Endothelial cell (in vitro differentiated cells): Measurements from ENCODE around the gene ELFN2. TPM values are rescaled to one million over a fixed set of nuclear protein-coding genes. Genes with fewer than 3 reads are reported as not detected.

Experiments used
- DNase-seq: peaks from one replicate; pipeline ENCODE4 v3.0.0; 2021; ENCODE audit warnings: low spot score
- H3K27ac Mint-ChIP-seq: one replicate; pipeline ENCODE4 v1.8.0; 2021; ENCODE audit warnings: mixed read lengths, inconsistent platforms; ENCODE audit not compliant: unreplicated experiment
- H3K27me3 Mint-ChIP-seq: one replicate; pipeline ENCODE4 v1.8.0; 2021; ENCODE audit warnings: mild to moderate bottlenecking, moderate library complexity, mixed read lengths, inconsistent platforms; ENCODE audit not compliant: unreplicated experiment
- H3K36me3 Mint-ChIP-seq: one replicate; pipeline ENCODE4 v1.8.0; 2021; ENCODE audit warnings: mild to moderate bottlenecking, low read depth, mixed read lengths, inconsistent platforms; ENCODE audit not compliant: unreplicated experiment
- H3K4me1 Mint-ChIP-seq: one replicate; pipeline ENCODE4 v1.8.0; 2021; ENCODE audit warnings: mild to moderate bottlenecking, mixed read lengths, inconsistent platforms; ENCODE audit not compliant: unreplicated experiment
- H3K4me3 Mint-ChIP-seq: one replicate; pipeline ENCODE4 v1.8.0; 2021; ENCODE audit warnings: mild to moderate bottlenecking, mixed read lengths, inconsistent platforms; ENCODE audit not compliant: unreplicated experiment
- H3K9me3 Mint-ChIP-seq: one replicate; pipeline ENCODE4 v1.8.0; 2021; ENCODE audit warnings: mixed read lengths, inconsistent platforms; ENCODE audit not compliant: unreplicated experiment
- CTCF ChIP-seq: fragments of 200-600 bp; sonication (generic); IDR thresholded peaks from one replicate; pipeline ENCODE4 v1.5.0; 2021; ENCODE audit warnings: antibody characterized with exemption; ENCODE audit not compliant: unreplicated experiment
- total RNA-seq: library from RNA; stranded (reverse); fragmentation: NEBNext Ultra II Directional; extraction: Animal tissue kit (Norgen Biotek cat#: 25700); gene quantifications from one replicate; pipeline ENCODE4 v1.2.1, GENCODE V29; 2021; ENCODE audit not compliant: unreplicated experiment

The ELFN2 gene
- total RNA-seq, 1 donor from 2014 or later = 1.2 TPM

GRCh38 chr22:37334859-37335805, 92.1 kb downstream of the ELFN2 start:
- no peak for TF ChIP-seq CTCF
- Mint-ChIP-seq H3K4me1 (no peaks in the 10 kb centered on the region), H3K36me3 (no peaks in the 10 kb centered on the region), H3K27ac (no peak overlapping the region), H3K9me3 (no peaks in the 10 kb centered on the region), H3K27me3 (peaks cover 18% of the 10 kb centered on the region), H3K4me3 (no peak overlapping the region)
- DNase-seq = no peak

GRCh38 chr22:37334461-37334858, 92.8 kb downstream of the ELFN2 start:
- H3K4me1 Mint-ChIP-seq = no peaks in the 10 kb centered on the region
- H3K4me3 Mint-ChIP-seq = no peak overlapping the region
- no peak overlapping the region for H3K27ac Mint-ChIP-seq
- H3K9me3 Mint-ChIP-seq = no peaks in the 10 kb centered on the region
- no peak for TF ChIP-seq CTCF
- H3K27me3 Mint-ChIP-seq = peaks cover 16% of the 10 kb centered on the region
- DNase-seq = no peak
- H3K36me3 Mint-ChIP-seq = no peaks in the 10 kb centered on the region

- no peak for DNase-seq
- H3K27ac Mint-ChIP-seq = no peak overlapping the region
- no peak for TF ChIP-seq CTCF
- H3K27me3 Mint-ChIP-seq = peaks cover 15% of the 10 kb centered on the region
- no peaks in the 10 kb centered on the region for H3K4me1 Mint-ChIP-seq
- H3K9me3 Mint-ChIP-seq = no peaks in the 10 kb centered on the region
- no peak overlapping the region for H3K4me3 Mint-ChIP-seq
- no peaks in the 10 kb centered on the region for H3K36me3 Mint-ChIP-seq
These were observed 93.4 kb downstream of the ELFN2 start for GRCh38 chr22:37333724-37334460.

GRCh38 chr22:37331856-37332536, 95.3 kb downstream of the ELFN2 start:
- TF ChIP-seq CTCF = no peak
- no peaks in the 10 kb centered on the region for H3K4me1 Mint-ChIP-seq
- no peaks in the 10 kb centered on the region for H3K9me3 Mint-ChIP-seq
- peaks cover 20% of the 10 kb centered on the region for H3K27me3 Mint-ChIP-seq
- H3K4me3 Mint-ChIP-seq = no peak overlapping the region
- no peak overlapping the region for H3K27ac Mint-ChIP-seq
- DNase-seq = no peak
- no peaks in the 10 kb centered on the region for H3K36me3 Mint-ChIP-seq
